ENCODE data around the gene HMGCS2.

Gene HMGCS2

DNA sequence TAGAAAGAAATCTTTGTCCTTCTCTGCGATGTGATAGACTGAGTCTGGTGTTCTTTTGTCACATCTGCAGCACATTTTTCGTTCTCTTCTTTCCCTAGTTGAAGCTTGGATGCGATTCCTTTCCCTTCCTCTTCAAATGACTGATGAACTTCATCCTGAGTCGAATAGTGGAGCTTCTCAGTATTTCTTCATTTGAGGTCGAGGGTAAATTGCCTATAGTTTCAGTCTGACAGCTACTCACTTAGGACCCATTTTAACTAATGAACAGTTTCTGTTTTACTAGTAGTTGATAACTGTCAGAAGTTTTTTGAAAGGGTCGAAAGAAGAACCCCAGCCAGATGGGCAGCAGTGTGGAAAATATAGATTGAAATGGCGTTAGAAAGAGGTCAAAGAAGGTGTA lies 47.2 kb upstream of the HMGCS2 start:
- ChIA-PET CTCF (interaction anchor here (0.5 to 0.9 kb wide), 4 partner anchors 11 to 1629 kb away, joined by 3 to 4 read pairs (median 4); no protein-coding TSS in a partner anchor), POLR2A (interaction anchor here (0.5 kb wide), 1 partner anchor 432 kb away, joined by 5 read pairs; no protein-coding TSS in a partner anchor)
- Histone ChIP-seq H3K9me3 (ENCODE audit: control insufficient read depth, insufficient read depth, low read depth, low read length) (no peaks in the 10 kb centered on the region), H3K27ac (ENCODE audit: extremely low read depth, low read depth, low read length) (no peak overlapping the region), H3K4me1 (ENCODE audit: control insufficient read depth, insufficient read depth, low read length) (no peaks in the 10 kb centered on the region), H3K36me3 (ENCODE audit: control insufficient read depth in 2 of 2, insufficient read depth in 1 of 2, low read length in 2 of 2) (no peaks in the 10 kb centered on the region), H3K4me3 (ENCODE audit: low read depth, low read length) (no peak overlapping the region)
- no peak for TF ChIP-seq ZNF302 (tag by site-specific recombination; IDR thresholded peaks at IDR 0.05; ENCODE audit: low read depth)
- no peak for TF ChIP-seq ZNF747 (tag by site-specific recombination; IDR thresholded peaks at IDR 0.05)
- TF ChIP-seq FEZF1 (tag by site-specific recombination; IDR thresholded peaks at IDR 0.05), result no peak
- TF ChIP-seq ZNF48 (tag by site-specific recombination; IDR thresholded peaks at IDR 0.05), result no peak
- TF ChIP-seq ZNF555 (tag by site-specific recombination; conservative IDR thresholded peaks at IDR 0.05), result no peak
- no peak for TF ChIP-seq MYNN (tag by site-specific recombination; IDR thresholded peaks at IDR 0.05; ENCODE audit: borderline replicate concordance)
- no peak for TF ChIP-seq ZFP41 (tag by site-specific recombination; IDR thresholded peaks at IDR 0.05; ENCODE audit: borderline replicate concordance)
- TF ChIP-seq, protein P1, sequence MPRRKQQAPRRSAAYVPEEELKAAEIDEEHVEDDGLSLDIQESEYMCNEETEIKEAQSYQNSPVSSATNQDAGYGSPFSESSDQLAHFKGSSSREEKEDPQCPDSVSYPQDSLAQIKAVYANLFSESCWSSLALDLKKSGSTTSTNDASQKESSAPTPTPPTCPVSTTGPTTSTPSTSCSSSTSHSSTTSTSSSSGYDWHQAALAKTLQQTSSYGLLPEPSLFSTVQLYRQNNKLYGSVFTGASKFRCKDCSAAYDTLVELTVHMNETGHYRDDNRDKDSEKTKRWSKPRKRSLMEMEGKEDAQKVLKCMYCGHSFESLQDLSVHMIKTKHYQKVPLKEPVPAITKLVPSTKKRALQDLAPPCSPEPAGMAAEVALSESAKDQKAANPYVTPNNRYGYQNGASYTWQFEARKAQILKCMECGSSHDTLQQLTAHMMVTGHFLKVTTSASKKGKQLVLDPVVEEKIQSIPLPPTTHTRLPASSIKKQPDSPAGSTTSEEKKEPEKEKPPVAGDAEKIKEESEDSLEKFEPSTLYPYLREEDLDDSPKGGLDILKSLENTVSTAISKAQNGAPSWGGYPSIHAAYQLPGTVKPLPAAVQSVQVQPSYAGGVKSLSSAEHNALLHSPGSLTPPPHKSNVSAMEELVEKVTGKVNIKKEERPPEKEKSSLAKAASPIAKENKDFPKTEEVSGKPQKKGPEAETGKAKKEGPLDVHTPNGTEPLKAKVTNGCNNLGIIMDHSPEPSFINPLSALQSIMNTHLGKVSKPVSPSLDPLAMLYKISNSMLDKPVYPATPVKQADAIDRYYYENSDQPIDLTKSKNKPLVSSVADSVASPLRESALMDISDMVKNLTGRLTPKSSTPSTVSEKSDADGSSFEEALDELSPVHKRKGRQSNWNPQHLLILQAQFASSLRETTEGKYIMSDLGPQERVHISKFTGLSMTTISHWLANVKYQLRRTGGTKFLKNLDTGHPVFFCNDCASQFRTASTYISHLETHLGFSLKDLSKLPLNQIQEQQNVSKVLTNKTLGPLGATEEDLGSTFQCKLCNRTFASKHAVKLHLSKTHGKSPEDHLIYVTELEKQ (tag by site-specific recombination; IDR thresholded peaks at IDR 0.05; ENCODE audit: borderline replicate concordance), result no peak
- TF ChIP-seq, protein P2, sequence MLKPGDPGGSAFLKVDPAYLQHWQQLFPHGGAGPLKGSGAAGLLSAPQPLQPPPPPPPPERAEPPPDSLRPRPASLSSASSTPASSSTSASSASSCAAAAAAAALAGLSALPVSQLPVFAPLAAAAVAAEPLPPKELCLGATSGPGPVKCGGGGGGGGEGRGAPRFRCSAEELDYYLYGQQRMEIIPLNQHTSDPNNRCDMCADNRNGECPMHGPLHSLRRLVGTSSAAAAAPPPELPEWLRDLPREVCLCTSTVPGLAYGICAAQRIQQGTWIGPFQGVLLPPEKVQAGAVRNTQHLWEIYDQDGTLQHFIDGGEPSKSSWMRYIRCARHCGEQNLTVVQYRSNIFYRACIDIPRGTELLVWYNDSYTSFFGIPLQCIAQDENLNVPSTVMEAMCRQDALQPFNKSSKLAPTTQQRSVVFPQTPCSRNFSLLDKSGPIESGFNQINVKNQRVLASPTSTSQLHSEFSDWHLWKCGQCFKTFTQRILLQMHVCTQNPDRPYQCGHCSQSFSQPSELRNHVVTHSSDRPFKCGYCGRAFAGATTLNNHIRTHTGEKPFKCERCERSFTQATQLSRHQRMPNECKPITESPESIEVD (tag by site-specific recombination; IDR thresholded peaks at IDR 0.05), result no peak
- TF ChIP-seq SCRT1 (tag by site-specific recombination; IDR thresholded peaks at IDR 0.05; ENCODE audit: borderline replicate concordance), result no peak
- TF ChIP-seq ZNF707 (tag by site-specific recombination; IDR thresholded peaks at IDR 0.05), result no peak
- no peak for TF ChIP-seq ZNF416 (tag by site-specific recombination; IDR thresholded peaks at IDR 0.05)
- TF ChIP-seq ZNF350 (tag by site-specific recombination; IDR thresholded peaks at IDR 0.05), result no peak
- no peak for TF ChIP-seq ZNF112 (tag by site-specific recombination; IDR thresholded peaks at IDR 0.05)
- no peak for TF ChIP-seq ZNF16 (tag by site-specific recombination; IDR thresholded peaks at IDR 0.05; ENCODE audit: low read depth)
- no peak for TF ChIP-seq ZNF202 (tag by site-specific recombination; IDR thresholded peaks at IDR 0.05; ENCODE audit: borderline replicate concordance)
- no peak for TF ChIP-seq ZNF248 (tag by site-specific recombination; IDR thresholded peaks at IDR 0.05)
- TF ChIP-seq ZSCAN23 (tag by site-specific recombination; IDR thresholded peaks at IDR 0.05), result no peak
- TF ChIP-seq, protein P3, sequence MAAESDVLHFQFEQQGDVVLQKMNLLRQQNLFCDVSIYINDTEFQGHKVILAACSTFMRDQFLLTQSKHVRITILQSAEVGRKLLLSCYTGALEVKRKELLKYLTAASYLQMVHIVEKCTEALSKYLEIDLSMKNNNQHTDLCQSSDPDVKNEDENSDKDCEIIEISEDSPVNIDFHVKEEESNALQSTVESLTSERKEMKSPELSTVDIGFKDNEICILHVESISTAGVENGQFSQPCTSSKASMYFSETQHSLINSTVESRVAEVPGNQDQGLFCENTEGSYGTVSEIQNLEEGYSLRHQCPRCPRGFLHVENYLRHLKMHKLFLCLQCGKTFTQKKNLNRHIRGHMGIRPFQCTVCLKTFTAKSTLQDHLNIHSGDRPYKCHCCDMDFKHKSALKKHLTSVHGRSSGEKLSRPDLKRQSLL (tag by site-specific recombination; IDR thresholded peaks at IDR 0.05), result no peak
- no peak for TF ChIP-seq HOXA7 (CRISPR knock-in tag; IDR thresholded peaks at IDR 0.05; ENCODE audit: borderline replicate concordance)

DNA sequence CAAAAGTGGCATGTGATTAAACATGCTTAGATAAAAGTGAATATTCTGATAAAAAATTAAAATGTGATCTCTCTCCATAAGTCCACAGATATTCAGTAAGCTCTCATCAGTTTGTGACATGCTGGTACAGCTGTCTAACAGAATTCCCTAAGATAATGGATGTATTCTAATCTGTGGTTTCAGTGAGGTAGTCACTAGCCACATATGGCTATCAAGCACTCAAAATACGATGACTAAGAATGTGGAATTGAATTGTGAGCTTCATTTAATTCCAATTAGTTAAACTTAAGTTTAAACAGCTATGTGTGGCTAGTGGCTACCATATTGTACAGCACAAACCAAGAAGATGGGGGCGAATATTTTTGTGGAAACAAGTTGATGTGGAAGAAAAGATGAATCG lies 46.7 kb upstream of the HMGCS2 start:
- Histone ChIP-seq H3K4me3 (ENCODE audit: low read depth, low read length) (no peak overlapping the region), H3K27ac (ENCODE audit: extremely low read depth, low read depth, low read length) (no peak overlapping the region), H3K4me1 (ENCODE audit: control insufficient read depth, insufficient read depth, low read length) (no peaks in the 10 kb centered on the region), H3K36me3 (ENCODE audit: control insufficient read depth in 2 of 2, insufficient read depth in 1 of 2, low read length in 2 of 2) (no peaks in the 10 kb centered on the region), H3K9me3 (ENCODE audit: control insufficient read depth, insufficient read depth, low read depth, low read length) (no peaks in the 10 kb centered on the region)
- ChIA-PET CTCF (interaction anchor here (0.5 to 1.6 kb wide), 5 partner anchors 12 to 1630 kb away, joined by 3 to 8 read pairs (median 4); no protein-coding TSS in a partner anchor), POLR2A (interaction anchor here (0.5 kb wide), 1 partner anchor 432 kb away, joined by 5 read pairs; no protein-coding TSS in a partner anchor)
- TF ChIP-seq ZNF623 (tag by site-specific recombination; IDR thresholded peaks at IDR 0.05) (no peak), ZNF140 (tag by site-specific recombination; IDR thresholded peaks at IDR 0.05) (no peak), ZNF391 (tag by site-specific recombination; IDR thresholded peaks at IDR 0.05; ENCODE audit: borderline replicate concordance, low read depth) (no peak), ZNF785 (tag by site-specific recombination; IDR thresholded peaks at IDR 0.05) (no peak), ZNF843 (tag by site-specific recombination; IDR thresholded peaks at IDR 0.05) (no peak), FEZF1 (tag by site-specific recombination; IDR thresholded peaks at IDR 0.05) (no peak), ZNF670 (tag by site-specific recombination; IDR thresholded peaks at IDR 0.05; ENCODE audit: low read depth) (no peak), ZNF768 (tag by site-specific recombination; IDR thresholded peaks at IDR 0.05) (no peak), ZNF24 (tag by site-specific recombination; IDR thresholded peaks at IDR 0.05) (no peak)
- TF ChIP-seq, protein P4, sequence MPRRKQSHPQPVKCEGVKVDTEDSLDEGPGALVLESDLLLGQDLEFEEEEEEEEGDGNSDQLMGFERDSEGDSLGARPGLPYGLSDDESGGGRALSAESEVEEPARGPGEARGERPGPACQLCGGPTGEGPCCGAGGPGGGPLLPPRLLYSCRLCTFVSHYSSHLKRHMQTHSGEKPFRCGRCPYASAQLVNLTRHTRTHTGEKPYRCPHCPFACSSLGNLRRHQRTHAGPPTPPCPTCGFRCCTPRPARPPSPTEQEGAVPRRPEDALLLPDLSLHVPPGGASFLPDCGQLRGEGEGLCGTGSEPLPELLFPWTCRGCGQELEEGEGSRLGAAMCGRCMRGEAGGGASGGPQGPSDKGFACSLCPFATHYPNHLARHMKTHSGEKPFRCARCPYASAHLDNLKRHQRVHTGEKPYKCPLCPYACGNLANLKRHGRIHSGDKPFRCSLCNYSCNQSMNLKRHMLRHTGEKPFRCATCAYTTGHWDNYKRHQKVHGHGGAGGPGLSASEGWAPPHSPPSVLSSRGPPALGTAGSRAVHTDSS (tag by site-specific recombination; IDR thresholded peaks at IDR 0.05), result no peak
